Adrenal gland (tissue), 12 donors: Measurements from ENCODE around the gene HDAC4. TPM values are rescaled to one million over a fixed set of nuclear protein-coding genes. Genes with fewer than 3 reads are reported as not detected.
A peak's percentile ranks its signal among the peaks of the same experiment; 100 is the strongest.

ENCODE experiments used
- DNase-seq, 7 donors: peaks; one replicate each; pipeline ENCODE4 v3.0.0-alpha.2; 2019 to 2020
- H3K27ac ChIP-seq, 5 donors: fragments of 200-600 bp; sonication (generic) in 4 of 5; 1 replicate in 3 of 5; 2 replicates in 2 of 5; pipeline versions ENCODE4 v1.5.1 to v1.8.0; 2016 to 2020; ENCODE audit warnings: mild to moderate bottlenecking in 1 of 5
- H3K27me3 ChIP-seq: fragments of 200-600 bp; 2 replicates; pipeline ENCODE4 v1.8.0; 2021
- H3K36me3 ChIP-seq, 2 donors: fragments of 200-600 bp; replicated peaks in 1 of 2; 1 replicate in 1 of 2; 2 replicates in 1 of 2; pipeline versions ENCODE4 v1.5.1 to v1.8.0; 2018 to 2022
- H3K4me1 ChIP-seq, 2 donors: fragments of 200-600 bp; replicated peaks in 1 of 2; 1 replicate in 1 of 2; 2 replicates in 1 of 2; pipeline versions ENCODE4 v1.5.1 to v1.8.0; 2018 to 2021
- H3K4me3 ChIP-seq, 4 donors: fragments of 200-600 bp; sonication (generic) in 3 of 4; one replicate each; pipeline ENCODE4 v1.5.1; 2016 to 2018
- H3K9me3 ChIP-seq, 3 donors: fragments of 200-600 bp; sonication (generic) in 1 of 3; replicated peaks in 1 of 3; 1 replicate in 2 of 3; 2 replicates in 1 of 3; pipeline versions ENCODE4 v1.5.1 to v1.8.0; 2016 to 2021
- POLR2A ChIP-seq, 2 donors: fragments of 450-650 bp; IDR thresholded peaks; one replicate each; pipeline ENCODE4 v1.6.1; 2017; ENCODE audit warnings: antibody characterized with exemption in 2 of 2, mild to moderate bottlenecking in 2 of 2, moderate library complexity in 1 of 2
- WGBS, 4 donors: extraction: QIAGEN DNeasy Blood & Tissue Kit in 2 of 4; methylation state at CpG; one replicate each; pipeline versions ENCODE4 v1.1.5 to v1.1.7; 2013 to 2017; 5-methylcytosine and 5-hydroxymethylcytosine counted together
- intact Hi-C, 2 donors: fragments of 100-400 bp; cut with DNase I; formaldehyde crosslinking; loops; one replicate each; pipeline versions ENCODE4 v1.14.1 to v1.15.0; 2022 to 2023
- polyA plus RNA-seq, 3 donors: library from polyadenylated mRNA; stranded (reverse); fragments of 200-250 nt in 2 of 3; fragments of 350-450 nt in 1 of 3; fragmentation: Illumina TruSeq in 1 of 3; extraction: RNeasy Lipid Tissue Mini Kit (QIAGEN cat#74804) in 1 of 3; gene quantifications; one replicate each; pipeline ENCODE4 v1.2.3, GENCODE V29; 2013 to 2014
- total RNA-seq, 9 donors: library from RNA; depleted of rRNA in 4 of 9; stranded (reverse); fragments of >200 nt in 4 of 9; fragments of 120-200 nt in 1 of 9; fragmentation: NEBNext Ultra II Directional in 1 of 9; extraction: Animal tissue kit (Norgen Biotek cat#: 25700) in 1 of 9; gene quantifications; one replicate each; pipeline versions ENCODE4 v1.1.0 to v1.2.4, GENCODE V29; 2013 to 2023
- TF ChIP-seq, protein P1 (sequence below), 6 experiments: fragments of 450-650 bp in 4 of 6; fragments of 200-600 bp in 2 of 6; sonication (generic) in 1 of 6; IDR thresholded peaks; 1 replicate in 5 of 6; 2 replicates in 1 of 6; pipeline versions ENCODE4 v1.5.1 to v1.8.0; 2016 to 2021; ENCODE audit warnings: antibody characterized with exemption in 6 of 6, mild to moderate bottlenecking in 2 of 6, moderate library complexity in 1 of 6
- donor health status: healthy with polysubstance abuse.
- donor health status: Bipolar disorder and iron deficiency.
- donor health status: DM: yes; HTN: yes; CAD: no.
- donor health status: DM: no; HTN: no; CAD: no.
- donor health status: DM: no; HTN: no; CAD: no.
- donor health status: DM: yes; HTN: yes; CAD: no.

The HDAC4 gene
- total and polyA plus RNA-seq, 12 donors = 8.3 to 88.9 (median 28.7) TPM

GRCh38 chr2:239184179-239184578, 216.6 kb downstream of the HDAC4 start:
- DNase-seq = peak in 6 of 7 donors; percentile 0 to 45 (median 9)
- Histone ChIP-seq H3K4me3 (no peak overlapping the region), H3K36me3 (peaks cover 0 to 31% of the 10 kb centered on the region in 2 donors), H3K27me3 (no peaks in the 10 kb centered on the region), H3K4me1 (no peaks in the 10 kb centered on the region), H3K9me3 (no peaks in the 10 kb centered on the region), H3K27ac (no peak overlapping the region)
- intact Hi-C loops = no loop called here
- WGBS, 4 donors = 93 to 100% (median 97%) methylated on average over 2 of the region's 2 CpGs
- TF ChIP-seq, protein P1, sequence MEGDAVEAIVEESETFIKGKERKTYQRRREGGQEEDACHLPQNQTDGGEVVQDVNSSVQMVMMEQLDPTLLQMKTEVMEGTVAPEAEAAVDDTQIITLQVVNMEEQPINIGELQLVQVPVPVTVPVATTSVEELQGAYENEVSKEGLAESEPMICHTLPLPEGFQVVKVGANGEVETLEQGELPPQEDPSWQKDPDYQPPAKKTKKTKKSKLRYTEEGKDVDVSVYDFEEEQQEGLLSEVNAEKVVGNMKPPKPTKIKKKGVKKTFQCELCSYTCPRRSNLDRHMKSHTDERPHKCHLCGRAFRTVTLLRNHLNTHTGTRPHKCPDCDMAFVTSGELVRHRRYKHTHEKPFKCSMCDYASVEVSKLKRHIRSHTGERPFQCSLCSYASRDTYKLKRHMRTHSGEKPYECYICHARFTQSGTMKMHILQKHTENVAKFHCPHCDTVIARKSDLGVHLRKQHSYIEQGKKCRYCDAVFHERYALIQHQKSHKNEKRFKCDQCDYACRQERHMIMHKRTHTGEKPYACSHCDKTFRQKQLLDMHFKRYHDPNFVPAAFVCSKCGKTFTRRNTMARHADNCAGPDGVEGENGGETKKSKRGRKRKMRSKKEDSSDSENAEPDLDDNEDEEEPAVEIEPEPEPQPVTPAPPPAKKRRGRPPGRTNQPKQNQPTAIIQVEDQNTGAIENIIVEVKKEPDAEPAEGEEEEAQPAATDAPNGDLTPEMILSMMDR (IDR thresholded peaks at IDR 0.05) = no peak
- no peak for TF ChIP-seq POLR2A (IDR thresholded peaks at IDR 0.05)

GRCh38 chr2:239182981-239183791, 217.6 kb downstream of the HDAC4 start:
- no peaks in the 10 kb centered on the region for H3K27me3 ChIP-seq
- no peak overlapping the region for H3K27ac ChIP-seq
- H3K4me3 ChIP-seq = no peak overlapping the region
- DNase-seq = peak; percentile 0 to 47 (median 10)
- TF ChIP-seq, protein P1 (IDR thresholded peaks at IDR 0.05) = no peak
- TF ChIP-seq POLR2A (IDR thresholded peaks at IDR 0.05) = no peak
- peaks cover 0 to 24% of the 10 kb centered on the region in 2 donors for H3K36me3 ChIP-seq
- H3K9me3 ChIP-seq = no peaks in the 10 kb centered on the region
- 91 to 96% (median 92%) methylated on average over 20 to 23 of the region's 23 CpGs for WGBS, 4 donors
- no peaks in the 10 kb centered on the region for H3K4me1 ChIP-seq
- intact Hi-C loops = no loop called here

GRCh38 chr2:239181903-239182581, 218.8 kb downstream of the HDAC4 start:
- intact Hi-C loops = no loop called here
- Histone ChIP-seq H3K4me1 (no peaks in the 10 kb centered on the region), H3K27ac (no peak overlapping the region), H3K27me3 (no peaks in the 10 kb centered on the region), H3K9me3 (no peaks in the 10 kb centered on the region), H3K36me3 (peaks cover 0 to 14% of the 10 kb centered on the region in 2 donors), H3K4me3 (no peak overlapping the region)
- peak in 6 of 7 donors; percentile 5 to 58 (median 12) for DNase-seq
- 75 to 94% (median 86%) methylated on average over 8 to 15 of the region's 15 CpGs for WGBS, 4 donors
- no peak for TF ChIP-seq POLR2A (IDR thresholded peaks at IDR 0.05)
- TF ChIP-seq, protein P1 (IDR thresholded peaks at IDR 0.05) = no peak

DNA sequence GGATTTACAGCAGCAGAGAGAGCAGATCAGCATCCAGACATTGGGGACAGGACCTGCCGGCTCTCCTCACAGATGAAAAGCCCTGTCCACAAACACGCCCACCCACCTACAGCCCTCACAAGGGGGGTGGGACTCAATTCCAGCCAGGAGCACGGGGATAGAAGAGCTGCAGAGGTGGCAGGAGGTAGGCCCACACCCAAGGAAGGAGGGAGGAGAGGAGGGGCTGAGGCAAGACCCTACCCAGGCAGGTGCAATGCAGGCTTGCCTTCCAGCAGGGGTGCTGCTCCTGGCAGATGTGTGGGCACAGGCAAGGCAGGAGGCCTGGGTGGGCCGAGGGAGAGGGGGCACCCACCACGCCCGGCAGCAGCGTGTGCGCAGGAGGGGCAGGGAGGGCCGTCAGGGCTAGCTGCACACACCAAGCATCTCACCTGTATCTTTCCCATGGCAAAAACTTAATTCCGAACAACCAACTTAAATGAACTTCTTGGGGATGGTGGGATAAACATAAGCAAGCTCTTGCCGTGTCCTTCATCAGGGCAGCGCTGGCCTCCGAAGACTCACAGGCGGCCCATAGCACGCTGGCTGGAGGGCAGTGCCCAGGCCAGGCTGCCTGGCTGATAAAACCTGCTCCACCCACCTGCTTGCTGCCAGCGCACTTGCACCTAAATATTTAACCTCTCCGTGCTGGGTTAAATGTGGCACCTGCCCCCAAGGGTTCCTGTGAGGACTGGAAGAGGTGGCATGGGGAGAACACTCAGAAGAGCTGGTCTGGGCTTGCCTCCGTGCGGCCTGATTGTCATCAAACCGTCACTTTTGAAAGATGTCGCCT, 219.5 kb downstream of the HDAC4 start:
- Histone ChIP-seq H3K4me1 (peaks cover 0 to 3% of the 10 kb centered on the region in 2 donors), H3K36me3 (peaks cover 0 to 11% of the 10 kb centered on the region in 2 donors), H3K27me3 (no peaks in the 10 kb centered on the region), H3K27ac (no peak overlapping the region), H3K9me3 (no peaks in the 10 kb centered on the region), H3K4me3 (no peak overlapping the region)
- intact Hi-C loops = no loop called here
- DNase-seq = peak in 6 of 7 donors; percentile 6 to 48 (median 12)
- TF ChIP-seq, protein P1 (IDR thresholded peaks at IDR 0.05) = no peak
- TF ChIP-seq POLR2A (IDR thresholded peaks at IDR 0.05) = no peak
- WGBS, 4 donors = 81 to 88% (median 85%) methylated on average over 17 to 21 of the region's 21 CpGs
